ENCODE results near the gene LYSET.
"Not testable (repeated sequence)": the region's sequence is repeated elsewhere in the genome, so short reads cannot be mapped to it uniquely, and the experiment has no call there.

The LYSET gene

GRCh38 chr14:93223565-93223964 is 38.4 kb downstream of the LYSET start:
- no peak for DNase-seq (ENCODE audit: low read depth in 2 of 2)

DNA sequence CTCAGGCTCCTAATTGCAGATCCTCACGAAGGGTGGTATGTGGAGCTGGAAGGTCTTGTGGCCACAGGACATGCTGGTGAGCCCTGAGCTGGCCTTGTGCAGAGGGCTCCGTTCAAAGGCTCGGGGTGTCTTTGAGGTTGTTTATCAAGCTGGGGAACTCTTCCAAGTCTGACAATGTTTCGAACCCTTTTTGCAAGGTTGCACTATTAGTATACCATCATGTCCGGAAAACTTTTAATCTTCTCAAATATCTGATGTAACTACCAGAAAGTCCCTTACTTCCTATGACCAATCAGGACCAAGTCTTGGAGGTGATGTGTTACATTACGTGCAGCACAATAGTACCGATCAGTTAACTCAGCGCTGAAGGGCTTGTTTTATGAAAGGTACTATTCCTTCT is 43.4 kb downstream of the LYSET start:
- no peak for DNase-seq (ENCODE audit: low read depth in 2 of 2)

DNA sequence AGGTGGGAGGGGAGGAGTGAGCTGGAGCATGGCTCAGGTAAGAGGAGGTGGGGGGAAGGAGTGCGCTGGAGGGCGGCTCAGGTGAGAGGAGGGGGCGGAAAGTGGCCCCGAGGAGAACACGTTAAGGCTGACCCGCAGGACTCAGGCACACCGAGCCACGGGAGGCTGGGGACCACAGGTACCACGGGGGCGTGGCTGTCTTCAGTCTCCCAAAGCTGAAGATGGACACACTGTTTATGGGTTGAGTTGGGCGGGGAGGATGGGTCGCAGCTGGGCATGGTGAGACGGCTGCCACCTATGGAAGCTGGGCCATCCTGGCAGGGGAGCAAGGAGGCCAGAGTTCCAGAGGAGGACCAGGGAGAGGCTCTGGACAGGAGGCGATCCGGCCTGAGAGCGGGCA is 45.4 kb downstream of the LYSET start:
- DNase-seq (ENCODE audit: low read depth in 2 of 2): no peak

- no peak for DNase-seq (ENCODE audit: low read depth in 2 of 2)
Observed at GRCh38 chr14:93231129-93231979, 46.2 kb downstream of the LYSET start.

GRCh38 chr14:93232159-93232558 is 47.0 kb downstream of the LYSET start:
- DNase-seq (ENCODE audit: low read depth in 2 of 2): no peak

DNA sequence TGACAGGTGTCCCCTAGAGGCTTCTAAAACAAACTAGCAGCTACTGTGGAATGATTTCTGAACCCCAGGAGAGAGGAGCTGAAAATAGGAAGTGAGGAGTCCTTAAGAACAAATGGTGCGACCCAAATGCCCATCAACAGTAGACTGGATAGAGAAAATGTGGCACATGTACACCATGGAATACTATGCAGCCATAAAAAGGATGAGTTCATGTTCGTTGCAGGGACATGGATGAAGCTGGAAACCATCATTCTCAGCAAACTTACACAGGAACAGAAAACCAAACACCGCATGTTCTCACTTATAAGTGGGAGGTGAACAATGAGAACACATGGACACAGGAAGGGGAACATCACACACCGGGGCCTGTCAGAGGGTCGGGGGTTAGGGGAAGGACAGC is 48.0 kb downstream of the LYSET start:
- DNase-seq (ENCODE audit: low read depth in 2 of 2): not testable (repeated sequence)

GRCh38 chr14:93234798-93235197 is 49.7 kb downstream of the LYSET start:
- DNase-seq (ENCODE audit: low read depth in 2 of 2): no peak

All from stimulated activated CD8-positive, alpha-beta memory T cell treated with anti-CD3 and anti-CD28 coated beads, Interleukin-7, amount 100 ng/mL, for 4 hours (primary cell).